GM12875 (cell line): ENCODE data around the gene MFSD6.

Experiments used
- H3K4me3 ChIP-seq: one replicate; pipeline ENCODE4 v1.5.1; 2011; ENCODE audit warnings: low read depth, low read length, control low read depth
- TF ChIP-seq, protein P1 (sequence below): IDR thresholded peaks from 2 replicates; pipeline ENCODE4 v1.5.1; 2011; ENCODE audit warnings: low read depth, mild to moderate bottlenecking, control low read depth, inconsistent platforms, low read length, moderate library complexity, borderline replicate concordance; ENCODE audit not compliant: insufficient read depth

The MFSD6 gene

DNA sequence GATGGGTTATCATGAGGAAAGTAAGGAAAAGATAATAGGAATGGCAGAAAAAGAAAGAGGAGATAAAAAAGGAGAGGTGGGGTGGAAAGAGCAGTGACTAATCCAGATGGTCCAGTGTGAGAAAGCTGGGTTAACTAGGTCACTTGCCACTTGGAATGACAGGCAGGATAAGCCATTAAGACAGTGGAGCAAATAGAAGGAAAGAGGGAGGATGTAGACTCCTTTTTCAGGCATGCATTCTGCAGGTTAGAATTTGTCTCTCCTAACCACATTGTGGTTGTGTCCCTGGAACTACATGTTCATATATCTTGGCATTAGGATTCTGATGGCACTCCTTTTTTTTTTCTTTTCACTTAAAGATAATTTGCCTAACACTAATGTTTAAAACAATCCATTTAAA, 139.7 kb downstream of the MFSD6 start:
- TF ChIP-seq, protein P1, sequence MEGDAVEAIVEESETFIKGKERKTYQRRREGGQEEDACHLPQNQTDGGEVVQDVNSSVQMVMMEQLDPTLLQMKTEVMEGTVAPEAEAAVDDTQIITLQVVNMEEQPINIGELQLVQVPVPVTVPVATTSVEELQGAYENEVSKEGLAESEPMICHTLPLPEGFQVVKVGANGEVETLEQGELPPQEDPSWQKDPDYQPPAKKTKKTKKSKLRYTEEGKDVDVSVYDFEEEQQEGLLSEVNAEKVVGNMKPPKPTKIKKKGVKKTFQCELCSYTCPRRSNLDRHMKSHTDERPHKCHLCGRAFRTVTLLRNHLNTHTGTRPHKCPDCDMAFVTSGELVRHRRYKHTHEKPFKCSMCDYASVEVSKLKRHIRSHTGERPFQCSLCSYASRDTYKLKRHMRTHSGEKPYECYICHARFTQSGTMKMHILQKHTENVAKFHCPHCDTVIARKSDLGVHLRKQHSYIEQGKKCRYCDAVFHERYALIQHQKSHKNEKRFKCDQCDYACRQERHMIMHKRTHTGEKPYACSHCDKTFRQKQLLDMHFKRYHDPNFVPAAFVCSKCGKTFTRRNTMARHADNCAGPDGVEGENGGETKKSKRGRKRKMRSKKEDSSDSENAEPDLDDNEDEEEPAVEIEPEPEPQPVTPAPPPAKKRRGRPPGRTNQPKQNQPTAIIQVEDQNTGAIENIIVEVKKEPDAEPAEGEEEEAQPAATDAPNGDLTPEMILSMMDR, result no peak
- H3K4me3 ChIP-seq, result no peak overlapping the region

DNA sequence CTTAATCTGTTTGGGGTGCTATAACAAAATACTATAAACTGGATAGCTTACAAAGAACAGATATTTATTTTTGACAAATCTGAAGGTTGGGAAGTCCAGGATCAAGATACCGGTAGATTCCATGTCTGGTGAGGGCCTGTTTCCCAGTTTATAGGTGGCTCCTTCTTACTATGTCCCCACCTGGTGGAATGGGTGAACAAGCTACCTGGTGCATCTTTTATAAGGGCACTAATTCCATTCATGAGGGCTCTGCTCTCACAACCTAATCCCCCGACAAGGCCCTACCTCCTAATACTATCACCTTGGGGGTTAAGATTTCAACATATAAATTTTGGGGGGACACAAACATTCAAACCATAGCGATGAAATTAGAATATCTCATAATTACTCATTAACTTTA, 142.0 kb downstream of the MFSD6 start:
- TF ChIP-seq, protein P1, result no peak
- H3K4me3 ChIP-seq, result no peak overlapping the region
